CD4-positive, alpha-beta T cell treated with Interleukin-12 subunit alpha and Interleukin-12 subunit beta, for 1 hour (primary cell): ENCODE measurements around the gene KMT2E.

Experiments used
- DNase-seq: peaks from one replicate; pipeline ENCODE4 v3.0.0-alpha.2; 2020

The KMT2E gene

DNA sequence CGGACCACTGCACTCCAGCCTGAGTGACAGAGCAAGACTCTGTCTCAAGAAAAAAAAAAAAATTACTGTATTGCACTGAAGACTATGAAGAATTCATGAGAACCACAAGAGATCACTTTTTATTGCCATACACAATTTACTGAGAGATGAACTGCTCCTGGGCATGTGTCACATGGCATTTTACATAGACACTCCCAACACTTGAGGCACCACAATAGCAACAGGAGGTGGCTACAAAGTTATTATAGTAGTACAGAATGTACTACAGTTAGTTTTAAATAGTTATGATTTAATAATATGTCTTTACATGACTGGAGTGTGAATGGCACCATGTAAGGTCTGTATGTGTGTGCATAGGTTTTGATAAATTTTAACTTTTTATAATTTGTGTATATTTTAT, 70.6 kb downstream of the KMT2E start:
- no peak for DNase-seq

- DNase-seq: no peak
Measured at GRCh38 chr7:105086850-105087249, 72.8 kb downstream of the KMT2E start.

DNA sequence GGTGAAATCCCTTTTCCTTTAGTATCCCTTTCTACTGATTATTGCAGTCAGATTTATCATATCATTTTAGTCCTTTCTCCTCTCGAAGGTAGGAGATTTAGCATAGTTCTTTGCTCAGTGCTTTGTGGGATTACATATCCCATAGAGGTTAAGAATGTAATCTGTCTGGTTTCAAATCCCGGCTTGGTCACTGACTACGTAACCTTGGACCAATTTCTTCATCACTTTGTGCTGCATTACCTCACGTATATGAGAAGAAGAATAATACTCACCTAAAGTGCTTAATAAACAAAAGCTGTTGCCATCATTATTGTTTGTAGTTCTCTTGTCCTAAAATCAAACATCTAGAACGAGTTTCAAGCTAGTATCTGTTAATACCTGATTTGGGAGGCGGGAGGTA, 74.0 kb downstream of the KMT2E start:
- DNase-seq: no peak

GRCh38 chr7:105088456-105088855, 74.5 kb downstream of the KMT2E start:
- no peak for DNase-seq

DNA sequence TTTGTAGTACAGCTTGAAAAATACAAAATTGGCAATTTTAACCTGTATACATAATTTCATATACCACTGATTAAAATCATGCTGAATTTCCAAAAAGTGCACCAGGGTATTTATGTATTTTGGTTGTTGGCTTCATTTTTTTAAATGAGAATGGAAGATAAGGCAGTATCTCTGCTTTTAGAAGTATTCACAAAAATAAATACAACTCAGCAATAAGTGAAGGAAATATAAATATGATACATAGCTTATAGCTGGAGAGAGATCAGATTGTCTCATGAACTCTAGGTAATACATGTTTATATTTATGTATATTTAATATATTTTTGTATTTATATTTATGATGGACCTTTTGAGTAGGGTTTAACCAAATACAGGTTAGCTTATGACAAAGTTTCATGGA, 81.0 kb downstream of the KMT2E start:
- no peak for DNase-seq

DNA sequence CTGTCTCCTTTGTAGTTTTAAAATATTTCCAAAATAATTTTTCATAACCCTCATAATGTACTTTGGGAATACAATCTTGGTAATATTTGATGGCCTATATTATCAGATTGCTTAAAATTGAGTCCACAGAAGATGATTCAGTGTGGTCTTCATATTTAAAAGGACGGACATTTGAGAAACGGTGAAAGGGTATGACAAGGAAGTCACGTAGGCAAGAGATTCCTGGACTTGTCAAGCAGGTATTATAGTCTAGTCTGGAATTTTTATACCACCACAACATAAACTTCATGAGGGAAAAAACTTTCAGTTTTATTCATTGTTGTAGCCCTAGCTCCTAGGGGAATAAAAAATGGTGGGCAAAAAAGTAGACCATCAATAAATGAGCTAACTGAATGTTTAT, 82.3 kb downstream of the KMT2E start:
- DNase-seq: no peak

DNA sequence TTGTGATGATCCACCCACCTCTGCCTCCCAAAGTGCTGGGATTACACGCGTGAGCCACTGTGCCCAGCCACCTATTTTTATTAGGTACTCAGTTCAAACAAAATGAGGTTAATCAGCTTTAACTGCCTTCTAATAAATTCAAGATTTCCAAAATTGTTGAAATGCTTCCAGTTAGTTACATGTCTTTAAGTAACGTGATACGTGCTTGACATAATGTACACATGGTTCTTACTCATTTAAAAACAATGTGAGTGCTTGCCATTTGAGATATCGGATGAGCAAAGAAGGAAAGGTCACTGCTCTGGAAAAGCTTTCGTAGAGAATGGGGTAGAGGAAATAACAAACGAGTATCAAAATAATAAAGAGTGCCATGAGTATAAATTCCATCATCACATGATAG, 83.6 kb downstream of the KMT2E start:
- no peak for DNase-seq

- no peak for DNase-seq
Measured at GRCh38 chr7:105098863-105099515, 85.0 kb downstream of the KMT2E start.

GRCh38 chr7:105101864-105102263, 87.9 kb downstream of the KMT2E start:
- no peak for DNase-seq

GRCh38 chr7:105102557-105103352, 88.8 kb downstream of the KMT2E start:
- DNase-seq: no peak

GRCh38 chr7:105105579-105105978, 91.6 kb downstream of the KMT2E start:
- DNase-seq: no peak

GRCh38 chr7:105106473-105106872, 92.5 kb downstream of the KMT2E start:
- peak; percentile 7 for DNase-seq

DNA sequence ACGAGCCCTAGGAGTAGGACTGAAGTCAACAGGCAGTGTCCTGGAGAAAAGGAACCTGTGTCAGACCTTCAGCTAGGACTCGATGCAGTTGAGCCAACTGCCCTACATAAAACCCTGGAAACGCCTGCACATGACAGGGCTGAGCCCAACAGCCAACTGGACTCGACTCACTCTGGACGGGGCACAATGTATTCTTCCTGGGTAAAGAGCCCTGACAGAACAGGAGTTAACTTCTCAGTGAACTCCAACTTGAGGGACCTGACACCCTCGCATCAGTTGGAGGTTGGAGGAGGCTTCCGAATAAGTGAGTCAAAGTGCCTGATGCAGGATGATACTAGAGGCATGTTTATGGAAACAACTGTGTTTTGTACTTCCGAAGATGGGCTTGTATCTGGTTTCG, 93.5 kb downstream of the KMT2E start:
- DNase-seq: no peak

GRCh38 chr7:105112440-105113418, 98.7 kb downstream of the KMT2E start:
- no peak for DNase-seq

- no peak for DNase-seq
Measured at GRCh38 chr7:105118612-105119600, 104.9 kb downstream of the KMT2E start.

DNA sequence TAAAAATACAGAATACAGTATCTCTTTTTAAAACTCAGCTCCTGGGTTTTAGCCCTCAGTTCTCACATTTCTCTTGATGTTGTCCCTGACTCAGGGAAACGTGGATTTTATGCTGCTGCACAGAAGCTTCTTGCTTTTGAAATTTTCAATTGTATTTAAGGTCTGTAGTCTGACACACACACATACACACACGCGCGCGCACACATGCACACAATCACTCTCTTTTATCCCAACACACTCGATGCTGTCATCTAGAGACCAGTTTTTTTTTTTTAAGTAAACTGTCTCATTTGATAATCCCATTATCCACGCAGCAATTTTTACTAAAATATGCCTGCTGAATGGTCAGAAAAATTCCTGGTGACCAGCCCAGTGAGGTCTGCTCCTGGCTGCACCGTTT, 108.6 kb downstream of the KMT2E start:
- no peak for DNase-seq

DNA sequence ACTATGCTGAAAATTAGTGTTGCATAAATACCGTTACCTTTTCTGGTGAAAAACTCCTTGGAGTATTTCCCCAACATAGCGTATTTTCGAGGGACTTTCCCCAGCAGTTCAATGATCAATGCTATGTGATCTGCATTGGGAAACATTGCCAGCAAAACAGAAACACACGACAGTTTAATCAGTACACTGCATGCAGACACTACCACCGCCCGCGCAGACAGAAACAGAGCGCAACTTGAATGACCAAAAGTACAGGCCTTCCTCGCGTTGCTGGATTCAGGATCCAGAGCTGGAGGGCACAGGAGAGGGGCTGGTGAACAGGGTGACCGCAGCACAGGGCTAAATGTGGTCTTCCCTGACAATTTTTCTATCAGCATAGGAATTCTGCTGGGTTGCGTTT, 111.7 kb downstream of the KMT2E start:
- no peak for DNase-seq

- no peak for DNase-seq
Measured at GRCh38 chr7:105126436-105126975, 112.5 kb downstream of the KMT2E start.

DNA sequence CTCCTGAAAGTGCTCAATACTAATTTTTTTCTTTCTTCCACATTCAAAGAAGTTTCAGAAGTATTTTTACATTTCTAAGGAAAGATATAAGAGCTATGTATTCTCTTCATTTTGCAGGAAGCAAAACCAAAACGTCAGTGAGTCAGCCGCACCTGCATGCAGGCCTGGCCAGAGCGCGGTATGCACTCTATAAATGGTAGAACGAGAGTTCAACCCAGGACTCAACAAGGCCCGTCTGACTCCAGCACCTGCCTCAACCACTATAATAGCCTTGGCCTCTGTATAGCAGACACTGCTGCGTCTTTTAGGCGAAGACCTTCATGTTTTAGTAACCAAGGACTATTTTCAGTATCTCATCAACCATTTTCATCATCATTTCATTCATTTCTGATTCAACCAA, 113.2 kb downstream of the KMT2E start:
- no peak for DNase-seq

GRCh38 chr7:105130048-105130447, 116.0 kb downstream of the KMT2E start:
- DNase-seq: no peak

GRCh38 chr7:105130580-105130979, 116.6 kb downstream of the KMT2E start:
- no peak for DNase-seq
